ENCODE measurements around the gene FAM200A. TPM values are rescaled to one million over a fixed set of nuclear protein-coding genes. Genes with fewer than 3 reads are reported as not detected.

FAM200A gene
- total RNA-seq, 1 donor from 2014 or later = 10.9 TPM

- no peak for TF ChIP-seq CTCF (conservative IDR thresholded peaks at IDR 0.05)
- DNase-seq (ENCODE audit: low read depth, low spot score) = no peak
- H3K9me3 Mint-ChIP-seq = peaks cover 31% of the 10 kb centered on the region
- no peaks in the 10 kb centered on the region for H3K27me3 Mint-ChIP-seq (ENCODE audit: low read depth)
- no peak overlapping the region for H3K4me3 Mint-ChIP-seq
- no peaks in the 10 kb centered on the region for H3K4me1 Mint-ChIP-seq
- H3K36me3 Mint-ChIP-seq (ENCODE audit: low read depth) = peaks cover 76% of the 10 kb centered on the region
- H3K27ac Mint-ChIP-seq (ENCODE audit: unreplicated experiment) = no peak overlapping the region
Observed at GRCh38 chr7:99531354-99531765, 20.6 kb downstream of the FAM200A start.

GRCh38 chr7:99525713-99526440, 26.0 kb downstream of the FAM200A start:
- Mint-ChIP-seq H3K27ac (ENCODE audit: unreplicated experiment) (no peak overlapping the region), H3K4me1 (no peaks in the 10 kb centered on the region), H3K4me3 (no peak overlapping the region), H3K27me3 (ENCODE audit: low read depth) (no peaks in the 10 kb centered on the region), H3K36me3 (ENCODE audit: low read depth) (peaks cover 56% of the 10 kb centered on the region), H3K9me3 (peaks cover 12% of the 10 kb centered on the region)
- DNase-seq (ENCODE audit: low read depth, low spot score) = no peak
- TF ChIP-seq CTCF (conservative IDR thresholded peaks at IDR 0.05) = peak; percentile 44

- Mint-ChIP-seq H3K27me3 (ENCODE audit: low read depth) (no peaks in the 10 kb centered on the region), H3K4me3 (no peak overlapping the region), H3K9me3 (no peaks in the 10 kb centered on the region), H3K27ac (ENCODE audit: unreplicated experiment) (no peak overlapping the region), H3K4me1 (no peaks in the 10 kb centered on the region), H3K36me3 (ENCODE audit: low read depth) (peaks cover 29% of the 10 kb centered on the region)
- no peak for TF ChIP-seq CTCF (conservative IDR thresholded peaks at IDR 0.05)
- no peak for DNase-seq (ENCODE audit: low read depth, low spot score)
Observed at GRCh38 chr7:99521399-99521798, 30.5 kb downstream of the FAM200A start.

- TF ChIP-seq CTCF (conservative IDR thresholded peaks at IDR 0.05) = no peak
- Mint-ChIP-seq H3K27me3 (ENCODE audit: low read depth) (no peaks in the 10 kb centered on the region), H3K4me1 (no peaks in the 10 kb centered on the region), H3K27ac (ENCODE audit: unreplicated experiment) (no peak overlapping the region), H3K9me3 (no peaks in the 10 kb centered on the region), H3K4me3 (no peak overlapping the region), H3K36me3 (ENCODE audit: low read depth) (peaks cover 11% of the 10 kb centered on the region)
- no peak for DNase-seq (ENCODE audit: low read depth, low spot score)
Observed at GRCh38 chr7:99514050-99514449, 37.9 kb downstream of the FAM200A start.

GRCh38 chr7:99505324-99505662, 46.6 kb downstream of the FAM200A start:
- no peaks in the 10 kb centered on the region for H3K9me3 Mint-ChIP-seq
- peaks cover 31% of the 10 kb centered on the region for H3K4me1 Mint-ChIP-seq
- peaks cover 2% of the 10 kb centered on the region for H3K36me3 Mint-ChIP-seq (ENCODE audit: low read depth)
- H3K4me3 Mint-ChIP-seq = peak overlapping the region; percentile 98
- H3K27ac Mint-ChIP-seq (ENCODE audit: unreplicated experiment) = peak overlapping the region; percentile 99
- no peak for TF ChIP-seq CTCF (conservative IDR thresholded peaks at IDR 0.05)
- no peaks in the 10 kb centered on the region for H3K27me3 Mint-ChIP-seq (ENCODE audit: low read depth)
- no peak for DNase-seq (ENCODE audit: low read depth, low spot score)
